Skin epidermis (tissue), 12 donors: ENCODE data around the gene ENPP7.

Source experiments
- H3K27ac ChIP-seq, 21 experiments: fragments of 200-600 bp; sonication (generic) in 11 of 21; one replicate each; pipeline ENCODE4 v1.5.0; 2020; ENCODE audit warnings: mild to moderate bottlenecking in 3 of 21, inconsistent platforms in 2 of 21, moderate library complexity in 2 of 21
- H3K4me3 ChIP-seq, 7 experiments: fragments of 200-600 bp; sonication (generic) in 2 of 7; one replicate each; pipeline ENCODE4 v1.5.0; 2020; ENCODE audit warnings: inconsistent platforms in 2 of 7, mild to moderate bottlenecking in 2 of 7, moderate library complexity in 1 of 7

Gene ENPP7

DNA sequence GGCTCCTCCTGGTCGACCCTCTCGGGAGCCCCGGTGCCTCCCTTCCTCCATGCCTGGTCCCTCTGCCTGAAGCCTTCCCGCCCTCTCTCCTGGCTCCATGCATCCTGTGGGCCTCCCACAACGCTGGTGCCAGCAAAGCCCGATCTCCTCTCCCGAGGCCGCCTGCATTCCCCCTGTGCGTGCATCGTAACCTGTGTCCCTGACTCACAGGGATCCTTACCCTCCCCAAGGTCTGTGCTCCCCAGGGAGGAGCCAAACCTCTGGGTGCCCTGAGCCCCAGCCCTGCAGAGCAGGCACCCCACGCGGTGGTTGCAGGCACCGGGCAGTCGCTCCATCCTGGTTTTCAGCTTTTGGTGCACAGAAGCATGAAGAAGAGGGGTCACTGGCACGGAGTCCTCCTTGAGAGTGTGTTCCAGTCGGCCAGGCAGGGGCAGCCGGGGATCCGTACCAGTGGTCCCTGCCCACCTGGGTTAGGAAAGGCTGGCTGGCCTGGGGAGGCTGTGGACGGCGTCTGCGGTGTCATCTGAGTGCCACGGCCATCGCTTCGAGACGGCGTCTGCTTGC lies 1.8 kb upstream of the ENPP7 start:
- Histone ChIP-seq H3K4me3 (peak overlapping the region in 3 of 7 experiments; percentile 17 to 37 (median 27)), H3K27ac (peak overlapping the region in 1 of 21 experiments; percentile 62)

- Histone ChIP-seq H3K27ac (no peak overlapping the region), H3K4me3 (no peak overlapping the region)
These were observed 982 bp upstream of the ENPP7 start for GRCh38 chr17:79729761-79730160.

GRCh38 chr17:79730437-79730768 lies 340 bp upstream of the ENPP7 start:
- H3K27ac ChIP-seq = no peak overlapping the region
- H3K4me3 ChIP-seq = no peak overlapping the region

DNA sequence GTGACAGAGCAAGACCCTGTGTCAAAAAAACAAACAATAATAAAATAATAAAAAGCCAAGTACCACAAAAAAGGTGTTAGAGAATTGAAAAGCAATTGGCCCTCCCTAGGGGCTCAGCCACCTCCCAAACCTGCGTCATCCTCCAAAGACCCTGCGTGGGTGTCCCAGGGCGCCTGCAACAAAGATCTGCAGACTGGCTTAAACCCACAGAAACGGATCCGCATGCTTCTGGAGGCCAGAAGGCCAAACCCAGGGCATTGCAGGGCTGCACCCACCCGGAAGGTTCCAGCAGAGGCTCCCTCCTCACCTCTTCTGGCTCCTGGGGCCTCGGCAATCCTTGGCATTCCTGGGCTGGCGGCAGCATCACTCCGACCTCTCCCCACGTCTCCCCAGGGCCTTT lies 1.5 kb downstream of the ENPP7 start:
- H3K27ac ChIP-seq = no peak overlapping the region
- no peak overlapping the region for H3K4me3 ChIP-seq

DNA sequence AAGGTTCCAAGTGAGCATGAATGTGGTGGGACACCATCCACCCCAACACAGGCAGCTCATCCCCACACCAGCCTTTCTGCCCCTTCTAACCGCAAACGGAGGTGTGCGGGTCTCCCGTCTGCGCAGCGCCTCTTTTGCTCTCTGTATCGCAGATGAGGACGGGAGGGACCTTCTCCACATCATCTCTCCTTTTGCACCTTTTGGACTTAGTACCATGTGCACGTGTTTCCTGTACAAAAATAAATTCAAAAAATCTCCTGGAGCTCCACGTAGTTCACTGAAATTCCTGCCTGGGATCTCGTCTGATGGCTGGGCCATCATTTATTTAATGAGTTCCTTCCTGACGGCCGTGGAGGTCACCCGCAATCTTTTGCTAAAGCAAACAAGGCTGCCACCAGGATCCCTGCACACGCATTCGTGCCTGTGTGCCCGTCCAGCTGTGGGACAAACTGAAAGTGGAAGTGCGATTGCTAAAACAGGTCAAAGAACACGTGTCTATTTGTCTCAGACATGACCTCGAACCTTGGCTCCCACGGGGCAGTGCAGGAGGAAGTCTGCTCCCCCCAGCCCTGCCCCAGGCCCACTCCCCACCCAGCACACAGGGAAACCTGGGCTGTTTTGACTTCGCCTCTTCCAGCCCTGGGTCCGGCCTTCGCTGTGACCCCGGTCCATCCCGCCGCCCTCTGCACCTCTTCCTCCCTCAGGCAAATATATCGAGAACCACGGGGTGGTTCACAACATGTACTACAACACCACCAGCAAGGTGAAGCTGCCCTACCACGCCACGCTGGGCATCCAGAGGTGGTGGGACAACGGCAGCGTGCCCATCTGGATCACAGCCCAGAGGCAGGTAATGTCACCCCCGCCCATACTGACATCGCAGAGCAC lies 2.3 kb downstream of the ENPP7 start:
- peak overlapping the region in 1 of 7 experiments; percentile 8 for H3K4me3 ChIP-seq
- H3K27ac ChIP-seq = no peak overlapping the region

- Histone ChIP-seq H3K27ac (no peak overlapping the region), H3K4me3 (no peak overlapping the region)
These were observed 2.9 kb downstream of the ENPP7 start for GRCh38 chr17:79733692-79734070.

GRCh38 chr17:79735096-79735495 lies 4.4 kb downstream of the ENPP7 start:
- Histone ChIP-seq H3K4me3 (no peak overlapping the region), H3K27ac (no peak overlapping the region)

GRCh38 chr17:79737046-79737921 lies 6.5 kb downstream of the ENPP7 start:
- Histone ChIP-seq H3K27ac (no peak overlapping the region), H3K4me3 (no peak overlapping the region)

- no peak overlapping the region for H3K4me3 ChIP-seq
These were observed 7.3 kb downstream of the ENPP7 start for GRCh38 chr17:79737922-79738578.

DNA sequence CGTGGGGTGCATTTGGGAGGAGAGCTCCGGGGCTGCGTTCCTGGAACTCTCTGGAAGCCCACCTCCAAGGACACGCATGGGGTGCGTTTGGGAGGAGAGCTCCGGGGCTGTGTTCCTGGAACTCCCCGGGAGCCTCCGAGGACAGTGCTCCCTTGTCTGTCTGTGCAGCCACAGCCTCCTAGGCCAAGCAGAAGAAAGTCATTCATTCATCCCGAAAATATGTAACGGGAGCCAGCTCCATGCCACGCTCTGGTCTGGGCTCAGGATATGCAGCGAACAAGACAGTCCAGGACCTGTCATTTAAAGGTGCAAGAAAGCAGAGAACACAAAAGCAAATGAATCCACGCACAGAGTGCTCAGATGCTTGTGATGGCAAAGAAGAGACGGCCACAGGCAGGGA lies 7.9 kb downstream of the ENPP7 start:
- no peak overlapping the region for H3K4me3 ChIP-seq
- no peak overlapping the region for H3K27ac ChIP-seq

More at GRCh38 chr17:79737922-79738578, 7.3 kb downstream of the ENPP7 start:
- no peak overlapping the region for H3K27ac ChIP-seq

DNA sequence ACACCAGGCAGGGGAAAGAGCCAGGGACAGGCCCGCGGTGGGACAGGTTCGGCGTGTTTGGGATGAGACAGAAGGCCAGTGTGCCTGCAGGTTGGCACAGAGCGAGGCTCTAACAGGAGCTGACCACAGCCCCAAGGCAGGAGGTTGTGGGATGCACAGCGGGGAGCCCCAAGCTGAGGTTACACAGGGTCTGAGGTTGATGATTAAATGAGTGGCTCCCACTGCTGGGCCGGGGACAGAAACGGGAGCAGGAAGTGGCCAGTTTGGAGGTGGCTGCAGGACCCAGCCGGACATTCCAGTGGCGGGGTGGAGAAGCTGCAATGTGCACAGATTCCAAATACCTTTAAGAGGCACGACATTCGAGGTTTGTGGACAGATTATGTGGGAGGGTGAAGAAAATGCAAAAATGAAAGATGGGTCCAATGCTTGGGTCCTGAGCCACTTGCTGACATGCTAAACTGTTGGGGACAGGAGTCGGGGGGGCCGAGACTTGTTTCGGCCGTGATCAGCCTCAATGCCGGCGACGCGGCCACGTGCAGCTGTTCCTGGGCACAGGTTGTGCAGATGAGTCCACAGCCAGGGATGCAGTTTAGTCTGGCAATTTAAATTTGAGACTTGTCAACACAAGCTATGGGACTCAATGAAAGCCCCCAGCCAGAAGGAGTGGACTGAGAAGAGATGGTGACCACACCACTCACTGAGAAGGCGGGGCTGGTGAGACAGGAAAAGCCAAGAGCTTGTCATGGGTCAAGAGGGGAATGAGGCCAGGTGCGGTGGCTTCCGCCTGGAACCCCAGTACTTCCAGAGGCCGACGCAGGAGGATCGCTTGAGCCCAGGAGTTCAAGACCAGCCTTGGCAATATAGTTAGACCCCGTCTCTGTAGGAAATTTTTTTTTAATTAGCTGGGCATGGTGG lies 8.7 kb downstream of the ENPP7 start:
- H3K27ac ChIP-seq = no peak overlapping the region

GRCh38 chr17:79740413-79740812 lies 9.7 kb downstream of the ENPP7 start:
- Histone ChIP-seq H3K4me3 (no peak overlapping the region), H3K27ac (no peak overlapping the region)

More for the DNA sequence above, 8.7 kb downstream of the ENPP7 start:
- no peak overlapping the region for H3K4me3 ChIP-seq

DNA sequence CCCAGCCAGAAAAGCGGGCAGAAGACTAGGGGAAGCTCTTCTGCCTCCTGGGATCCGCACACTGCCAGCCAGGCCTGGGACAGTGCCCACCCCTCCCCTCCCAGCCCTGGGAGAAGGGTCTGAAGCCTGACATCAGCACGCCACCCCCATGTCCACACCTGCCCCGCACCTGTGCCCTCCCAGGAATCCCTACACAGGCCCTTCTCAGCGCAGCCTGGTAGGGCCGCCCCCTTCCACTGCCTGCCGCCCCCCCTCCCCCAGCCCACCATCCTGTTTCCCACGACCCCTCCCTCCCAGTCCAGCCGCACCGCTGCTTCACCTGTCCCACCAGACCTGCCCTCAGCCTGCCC lies 10.6 kb downstream of the ENPP7 start:
- Histone ChIP-seq H3K27ac (no peak overlapping the region), H3K4me3 (no peak overlapping the region)

DNA sequence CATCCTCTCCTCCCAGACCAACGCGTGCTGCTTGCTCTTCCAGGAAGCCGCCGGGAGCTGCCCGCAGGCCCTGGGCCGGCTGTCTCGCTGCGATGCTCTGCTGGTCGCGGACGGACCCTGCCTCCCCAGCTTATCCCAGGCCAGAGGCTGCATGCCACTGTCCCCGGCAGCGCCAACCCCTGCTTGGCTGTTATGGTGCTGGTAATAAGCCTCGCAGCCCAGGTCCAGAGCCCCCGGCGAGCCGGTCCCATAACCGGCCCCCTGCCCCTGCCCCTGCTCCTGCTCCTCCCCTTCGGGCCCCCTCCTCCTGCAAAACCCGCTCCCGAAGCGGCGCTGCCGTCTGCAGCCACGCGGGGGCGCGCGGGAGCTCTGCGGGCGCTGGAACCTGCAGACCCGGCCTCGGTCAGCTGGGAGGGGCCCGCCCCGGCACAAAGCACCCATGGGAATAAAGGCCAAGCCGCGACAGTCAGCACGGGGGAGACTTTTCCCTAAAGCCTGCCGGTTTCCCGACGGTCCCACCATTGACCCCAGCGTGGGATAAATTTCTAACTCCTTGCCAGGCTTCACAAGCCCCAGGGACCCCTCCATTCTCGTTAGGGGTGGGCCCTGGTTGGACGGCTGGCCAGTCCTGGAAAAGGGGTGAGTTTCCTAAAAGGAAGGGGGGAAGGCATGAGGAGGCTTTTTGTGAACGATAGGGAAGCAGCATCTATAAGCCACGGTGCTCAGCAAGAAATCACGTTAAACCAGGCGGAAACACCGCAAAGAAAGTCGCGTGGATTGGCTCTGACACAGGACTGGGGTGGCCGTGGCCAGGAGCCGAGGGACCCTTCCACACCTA lies 11.2 kb downstream of the ENPP7 start:
- H3K4me3 ChIP-seq = no peak overlapping the region
- H3K27ac ChIP-seq = no peak overlapping the region

GRCh38 chr17:79742589-79742918 lies 11.8 kb downstream of the ENPP7 start:
- Histone ChIP-seq H3K4me3 (no peak overlapping the region), H3K27ac (no peak overlapping the region)

- Histone ChIP-seq H3K4me3 (no peak overlapping the region), H3K27ac (no peak overlapping the region)
These were observed 12.3 kb downstream of the ENPP7 start for GRCh38 chr17:79742951-79743476.

GRCh38 chr17:79743614-79744013 lies 12.9 kb downstream of the ENPP7 start:
- no peak overlapping the region for H3K27ac ChIP-seq

DNA sequence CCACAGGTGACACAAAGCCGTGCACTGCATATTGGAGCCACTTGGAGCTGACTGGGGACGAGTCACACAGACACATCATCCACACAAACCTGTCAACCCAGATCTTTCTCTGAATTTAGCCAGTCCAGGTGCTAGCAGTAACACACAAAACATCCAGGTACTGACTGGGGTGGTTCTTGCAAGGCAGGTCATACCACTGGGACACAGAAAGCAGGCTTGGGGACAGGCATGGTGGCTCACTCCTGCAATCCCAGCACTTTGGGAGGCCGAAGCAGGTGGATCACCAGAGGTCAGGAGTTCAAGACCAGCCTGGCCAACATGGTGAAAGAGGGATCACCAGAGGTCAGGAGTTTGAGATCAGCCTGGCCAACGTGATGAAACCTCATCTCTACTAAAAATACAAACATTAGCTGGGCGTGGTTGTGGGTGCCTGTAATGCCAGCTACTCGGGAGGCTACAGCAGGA lies 14.9 kb downstream of the ENPP7 start:
- H3K27ac ChIP-seq = no peak overlapping the region
- no peak overlapping the region for H3K4me3 ChIP-seq

More at GRCh38 chr17:79743614-79744013, 12.9 kb downstream of the ENPP7 start:
- no peak overlapping the region for H3K4me3 ChIP-seq
